ENCODE measurements around the gene TATDN2. TPM values are rescaled to one million over a fixed set of nuclear protein-coding genes. Genes with fewer than 3 reads are reported as not detected.

The TATDN2 gene
- 36.0 TPM for total RNA-seq
- long read RNA-seq, full-length matches to known transcripts = 1 of 6 reads
- long read RNA-seq, partial matches to known transcripts = 4 of 6 reads
- long read RNA-seq, other reads (novel, unspliced or antisense) = 1 of 6 reads

- Histone ChIP-seq H3K4me3 (peak within 1 kb of the TSS; percentile 82), H3K27me3 (ENCODE audit: low read depth) (no peaks in the 10 kb centered on the region), H3K9me3 (peaks cover 13% of the 10 kb centered on the region), H3K4me1 (peaks cover 29% of the 10 kb centered on the region), H3K27ac (peak within 1 kb of the TSS; percentile 92), H3K36me3 (peaks cover 7% of the 10 kb centered on the region)
- intact Hi-C loops (cut with DNase I) = no loop called here
- peak; percentile 98 for DNase-seq
- no peak for TF ChIP-seq CTCF (IDR thresholded peaks at IDR 0.05)
- ATAC-seq = peak; percentile 99
Measured at GRCh38 chr3:10248184-10248983, at the start of gene TATDN2. Gene TATDN2 (plus strand): TSS chr3:10248459. CDS start chr3:10249201, 742 bp downstream.

GRCh38 chr3:10198761-10199649 lies 49.3 kb upstream of the TATDN2 start:
- no peak for TF ChIP-seq CTCF (IDR thresholded peaks at IDR 0.05)
- no peaks in the 10 kb centered on the region for H3K9me3 ChIP-seq
- peaks cover 45% of the 10 kb centered on the region for H3K4me1 ChIP-seq
- ATAC-seq = peak; percentile 76 to 81
- no peak overlapping the region for H3K4me3 ChIP-seq
- peak overlapping the region; percentile 56 for H3K27ac ChIP-seq
- peaks cover 13% of the 10 kb centered on the region for H3K36me3 ChIP-seq
- no peaks in the 10 kb centered on the region for H3K27me3 ChIP-seq (ENCODE audit: low read depth)
- DNase-seq = no peak
- intact Hi-C loops (cut with DNase I) = no loop called here

- Histone ChIP-seq H3K27ac (no peak overlapping the region), H3K27me3 (ENCODE audit: low read depth) (no peaks in the 10 kb centered on the region), H3K36me3 (peaks cover 19% of the 10 kb centered on the region), H3K4me3 (no peak overlapping the region), H3K9me3 (no peaks in the 10 kb centered on the region), H3K4me1 (no peaks in the 10 kb centered on the region)
- intact Hi-C loops (cut with DNase I) = no loop called here
- DNase-seq = no peak
- ATAC-seq = no peak
- no peak for TF ChIP-seq CTCF (IDR thresholded peaks at IDR 0.05)
Measured at GRCh38 chr3:10204921-10205320, 43.3 kb upstream of the TATDN2 start.

GRCh38 chr3:10205451-10206165 lies 42.7 kb upstream of the TATDN2 start:
- Histone ChIP-seq H3K27ac (no peak overlapping the region), H3K9me3 (no peaks in the 10 kb centered on the region), H3K4me3 (no peak overlapping the region), H3K36me3 (peaks cover 21% of the 10 kb centered on the region), H3K4me1 (no peaks in the 10 kb centered on the region), H3K27me3 (ENCODE audit: low read depth) (no peaks in the 10 kb centered on the region)
- ATAC-seq = peak; percentile 29 to 44
- DNase-seq = no peak
- intact Hi-C loops (cut with DNase I) = no loop called here
- no peak for TF ChIP-seq CTCF (IDR thresholded peaks at IDR 0.05)

GRCh38 chr3:10206166-10206511 lies 42.1 kb upstream of the TATDN2 start:
- no peak overlapping the region for H3K27ac ChIP-seq
- no peak for DNase-seq
- ATAC-seq = no peak

More at GRCh38 chr3:10206166-10206511, 42.1 kb upstream of the TATDN2 start:
- Histone ChIP-seq H3K9me3 (no peaks in the 10 kb centered on the region), H3K36me3 (peaks cover 16% of the 10 kb centered on the region), H3K4me1 (no peaks in the 10 kb centered on the region), H3K4me3 (no peak overlapping the region), H3K27me3 (ENCODE audit: low read depth) (no peaks in the 10 kb centered on the region)
- no peak for TF ChIP-seq CTCF (IDR thresholded peaks at IDR 0.05)
- intact Hi-C loops (cut with DNase I) = no loop called here

Data from lower lobe of right lung (tissue), 2 donors.